ENCODE measurements around the gene ZNF827.

ZNF827 gene

GRCh38 chr4:145931403-145931802, 7.2 kb downstream of the ZNF827 start:
- no peak for DNase-seq

GRCh38 chr4:145930592-145930991, 8.0 kb downstream of the ZNF827 start:
- DNase-seq: no peak

- no peak for DNase-seq
Observed at GRCh38 chr4:145929415-145930178, 9.0 kb downstream of the ZNF827 start.

- DNase-seq: no peak
Observed at GRCh38 chr4:145928748-145929147, 9.9 kb downstream of the ZNF827 start.

- DNase-seq: no peak
Observed at GRCh38 chr4:145927030-145927429, 11.6 kb downstream of the ZNF827 start.

- no peak for DNase-seq
Observed at GRCh38 chr4:145921231-145921630, 17.4 kb downstream of the ZNF827 start.

GRCh38 chr4:145920205-145920604, 18.4 kb downstream of the ZNF827 start:
- DNase-seq: no peak

- no peak for DNase-seq
Observed at GRCh38 chr4:145912376-145912775, 26.2 kb downstream of the ZNF827 start.

GRCh38 chr4:145909773-145910172, 28.9 kb downstream of the ZNF827 start:
- no peak for DNase-seq

- no peak for DNase-seq
Observed at GRCh38 chr4:145909281-145909715, 29.3 kb downstream of the ZNF827 start.

GRCh38 chr4:145907812-145908211, 30.8 kb downstream of the ZNF827 start:
- DNase-seq: no peak

- DNase-seq: no peak
Observed at GRCh38 chr4:145907390-145907789, 31.2 kb downstream of the ZNF827 start.

GRCh38 chr4:145904413-145905177, 34.0 kb downstream of the ZNF827 start:
- DNase-seq: no peak

- DNase-seq: no peak
Observed at GRCh38 chr4:145902522-145902921, 36.1 kb downstream of the ZNF827 start.

GRCh38 chr4:145899886-145900460, 38.6 kb downstream of the ZNF827 start:
- no peak for DNase-seq

GRCh38 chr4:145898926-145899531, 39.6 kb downstream of the ZNF827 start:
- no peak for DNase-seq

GRCh38 chr4:145898466-145898865, 40.2 kb downstream of the ZNF827 start:
- no peak for DNase-seq

- DNase-seq: no peak
Observed at GRCh38 chr4:145895056-145895455, 43.6 kb downstream of the ZNF827 start.

- DNase-seq: no peak
Observed at GRCh38 chr4:145891958-145892357, 46.7 kb downstream of the ZNF827 start.

- DNase-seq: no peak
Observed at GRCh38 chr4:145890689-145891088, 47.9 kb downstream of the ZNF827 start.

GRCh38 chr4:145888393-145888792, 50.2 kb downstream of the ZNF827 start:
- no peak for DNase-seq

GRCh38 chr4:145887241-145887991, 51.2 kb downstream of the ZNF827 start:
- no peak for DNase-seq

GRCh38 chr4:145886871-145887240, 51.8 kb downstream of the ZNF827 start:
- no peak for DNase-seq

Measured in NCI-H1930 (cell line).